Prostate gland (tissue), 2 donors: ENCODE data around the gene FIGN.

Source experiments
- POLR2A ChIP-seq: fragments of 450-650 bp; IDR thresholded peaks from one replicate; pipeline ENCODE4 v1.6.1; 2016; ENCODE audit warnings: antibody characterized with exemption, mild to moderate bottlenecking
- POLR2AphosphoS5 ChIP-seq: sonication (generic); formaldehyde crosslinking; IDR thresholded peaks from one replicate; pipeline ENCODE4 v1.6.1; 2017; ENCODE audit warnings: antibody characterized with exemption
- TF ChIP-seq, protein P1 (sequence below), 4 experiments: fragments of 200-600 bp in 2 of 4; fragments of 450-650 bp in 2 of 4; sonication (generic) in 2 of 4; IDR thresholded peaks; 1 replicate in 3 of 4; 2 replicates in 1 of 4; pipeline ENCODE4 v1.5.1; 2016 to 2019; ENCODE audit warnings: antibody characterized with exemption in 4 of 4, mild to moderate bottlenecking in 2 of 4, moderate library complexity in 2 of 4

GRCh38 chr2:163709270-163709669 lies 26.5 kb downstream of the FIGN start:
- TF ChIP-seq, protein P1, sequence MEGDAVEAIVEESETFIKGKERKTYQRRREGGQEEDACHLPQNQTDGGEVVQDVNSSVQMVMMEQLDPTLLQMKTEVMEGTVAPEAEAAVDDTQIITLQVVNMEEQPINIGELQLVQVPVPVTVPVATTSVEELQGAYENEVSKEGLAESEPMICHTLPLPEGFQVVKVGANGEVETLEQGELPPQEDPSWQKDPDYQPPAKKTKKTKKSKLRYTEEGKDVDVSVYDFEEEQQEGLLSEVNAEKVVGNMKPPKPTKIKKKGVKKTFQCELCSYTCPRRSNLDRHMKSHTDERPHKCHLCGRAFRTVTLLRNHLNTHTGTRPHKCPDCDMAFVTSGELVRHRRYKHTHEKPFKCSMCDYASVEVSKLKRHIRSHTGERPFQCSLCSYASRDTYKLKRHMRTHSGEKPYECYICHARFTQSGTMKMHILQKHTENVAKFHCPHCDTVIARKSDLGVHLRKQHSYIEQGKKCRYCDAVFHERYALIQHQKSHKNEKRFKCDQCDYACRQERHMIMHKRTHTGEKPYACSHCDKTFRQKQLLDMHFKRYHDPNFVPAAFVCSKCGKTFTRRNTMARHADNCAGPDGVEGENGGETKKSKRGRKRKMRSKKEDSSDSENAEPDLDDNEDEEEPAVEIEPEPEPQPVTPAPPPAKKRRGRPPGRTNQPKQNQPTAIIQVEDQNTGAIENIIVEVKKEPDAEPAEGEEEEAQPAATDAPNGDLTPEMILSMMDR (IDR thresholded peaks at IDR 0.05) = no peak
- TF ChIP-seq POLR2AphosphoS5 (no peak), POLR2A (no peak)
